ENCODE data around the gene MRPL23. TPM values are rescaled to one million over a fixed set of nuclear protein-coding genes. Genes with fewer than 3 reads are reported as not detected.

MRPL23 gene
- total RNA-seq, 1 experiment from 2014 or later = 98.0 TPM

DNA sequence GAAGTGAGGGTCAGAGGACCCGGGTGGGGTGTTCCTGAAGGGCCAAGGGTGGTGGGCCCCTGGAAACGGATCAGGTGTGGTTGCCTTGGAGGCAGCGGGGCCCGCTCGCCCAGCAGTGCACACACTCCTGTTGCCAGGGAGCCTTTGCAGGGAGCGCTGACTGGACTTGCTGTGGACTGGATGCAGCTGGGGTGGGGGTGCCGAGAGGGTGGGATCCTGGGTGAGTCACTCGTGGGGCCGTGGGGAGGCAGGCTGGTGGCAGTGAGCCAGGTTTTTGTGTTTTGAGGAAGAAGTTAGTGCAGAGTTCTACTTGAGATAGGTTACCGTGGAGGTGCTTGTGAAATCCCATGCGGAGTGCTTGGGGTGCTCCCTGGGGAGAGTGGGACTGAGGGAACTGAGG lies 1.3 kb downstream of the MRPL23 start:
- intact Hi-C loops (cut with micrococcal nuclease) = no loop called here
- BruUV-seq (replicated peaks) = no TSS peak
- ChIA-PET CTCF (interaction anchor here (0.6 to 3.6 kb wide), 13 partner anchors 9 to 876 kb away, joined by 3 to 30 read pairs (median 4); no protein-coding TSS in a partner anchor), POLR2A (interaction anchor here (0.6 to 2.4 kb wide), 5 partner anchors 52 to 811 kb away, joined by 3 to 12 read pairs (median 4); partner anchors contain the start of gene SYT8)
- Mint-ChIP-seq H3K4me3 (ENCODE audit: unreplicated experiment) (no peak overlapping the region), H3K27me3 (ENCODE audit: insufficient read depth, unreplicated experiment) (no peaks in the 10 kb centered on the region), H3K36me3 (ENCODE audit: insufficient read depth, unreplicated experiment) (peaks cover 6% of the 10 kb centered on the region), H3K27ac (ENCODE audit: low read depth, unreplicated experiment) (no peak overlapping the region), H3K4me1 (ENCODE audit: insufficient read depth, unreplicated experiment) (peaks cover 9% of the 10 kb centered on the region), H3K9me3 (ENCODE audit: unreplicated experiment) (no peaks in the 10 kb centered on the region)
- TF ChIP-seq, protein P1, sequence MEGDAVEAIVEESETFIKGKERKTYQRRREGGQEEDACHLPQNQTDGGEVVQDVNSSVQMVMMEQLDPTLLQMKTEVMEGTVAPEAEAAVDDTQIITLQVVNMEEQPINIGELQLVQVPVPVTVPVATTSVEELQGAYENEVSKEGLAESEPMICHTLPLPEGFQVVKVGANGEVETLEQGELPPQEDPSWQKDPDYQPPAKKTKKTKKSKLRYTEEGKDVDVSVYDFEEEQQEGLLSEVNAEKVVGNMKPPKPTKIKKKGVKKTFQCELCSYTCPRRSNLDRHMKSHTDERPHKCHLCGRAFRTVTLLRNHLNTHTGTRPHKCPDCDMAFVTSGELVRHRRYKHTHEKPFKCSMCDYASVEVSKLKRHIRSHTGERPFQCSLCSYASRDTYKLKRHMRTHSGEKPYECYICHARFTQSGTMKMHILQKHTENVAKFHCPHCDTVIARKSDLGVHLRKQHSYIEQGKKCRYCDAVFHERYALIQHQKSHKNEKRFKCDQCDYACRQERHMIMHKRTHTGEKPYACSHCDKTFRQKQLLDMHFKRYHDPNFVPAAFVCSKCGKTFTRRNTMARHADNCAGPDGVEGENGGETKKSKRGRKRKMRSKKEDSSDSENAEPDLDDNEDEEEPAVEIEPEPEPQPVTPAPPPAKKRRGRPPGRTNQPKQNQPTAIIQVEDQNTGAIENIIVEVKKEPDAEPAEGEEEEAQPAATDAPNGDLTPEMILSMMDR (IDR thresholded peaks at IDR 0.05; ENCODE audit: unreplicated experiment) = no peak
- no peak for DNase-seq (ENCODE audit: unreplicated experiment)

- Mint-ChIP-seq H3K4me3 (ENCODE audit: unreplicated experiment) (no peak overlapping the region), H3K36me3 (ENCODE audit: insufficient read depth, unreplicated experiment) (peaks cover under 1% of the 10 kb centered on the region), H3K27me3 (ENCODE audit: insufficient read depth, unreplicated experiment) (no peaks in the 10 kb centered on the region), H3K4me1 (ENCODE audit: insufficient read depth, unreplicated experiment) (no peaks in the 10 kb centered on the region), H3K9me3 (ENCODE audit: unreplicated experiment) (no peaks in the 10 kb centered on the region), H3K27ac (ENCODE audit: low read depth, unreplicated experiment) (no peak overlapping the region)
- CTCF ChIA-PET = interaction anchor here (0.6 to 3.6 kb wide), 10 partner anchors 15 to 1467 kb away, joined by 3 to 30 read pairs (median 6); partner anchors contain the start of gene SYT8
- TF ChIP-seq, protein P1 (IDR thresholded peaks at IDR 0.05; ENCODE audit: unreplicated experiment) = no peak
- POLR2A ChIA-PET = interaction anchor here (0.6 to 2.4 kb wide), 2 partner anchors 202 to 255 kb away, joined by 3 to 8 read pairs; no protein-coding TSS in a partner anchor
- no TSS peak for BruUV-seq (replicated peaks)
- intact Hi-C loops (cut with micrococcal nuclease) = no loop called here
- no peak for DNase-seq (ENCODE audit: unreplicated experiment)
Measured at GRCh38 chr11:1949302-1949701, 2.2 kb downstream of the MRPL23 start.

- Mint-ChIP-seq H3K9me3 (ENCODE audit: unreplicated experiment) (no peaks in the 10 kb centered on the region), H3K27me3 (ENCODE audit: insufficient read depth, unreplicated experiment) (no peaks in the 10 kb centered on the region), H3K27ac (ENCODE audit: low read depth, unreplicated experiment) (no peak overlapping the region), H3K4me3 (ENCODE audit: unreplicated experiment) (no peak overlapping the region), H3K36me3 (ENCODE audit: insufficient read depth, unreplicated experiment) (no peaks in the 10 kb centered on the region), H3K4me1 (ENCODE audit: insufficient read depth, unreplicated experiment) (no peaks in the 10 kb centered on the region)
- BruUV-seq (replicated peaks) = no TSS peak
- TF ChIP-seq, protein P1 (IDR thresholded peaks at IDR 0.05; ENCODE audit: unreplicated experiment) = no peak
- ChIA-PET POLR2A (no interaction called here), CTCF (interaction anchor here (0.6 to 3.6 kb wide), 12 partner anchors 49 to 1468 kb away, joined by 3 to 30 read pairs (median 5); partner anchors contain the start of gene SYT8)
- no peak for DNase-seq (ENCODE audit: unreplicated experiment)
- intact Hi-C loops (cut with micrococcal nuclease) = no loop called here
Measured at GRCh38 chr11:1949922-1950321, 2.8 kb downstream of the MRPL23 start.

DNA sequence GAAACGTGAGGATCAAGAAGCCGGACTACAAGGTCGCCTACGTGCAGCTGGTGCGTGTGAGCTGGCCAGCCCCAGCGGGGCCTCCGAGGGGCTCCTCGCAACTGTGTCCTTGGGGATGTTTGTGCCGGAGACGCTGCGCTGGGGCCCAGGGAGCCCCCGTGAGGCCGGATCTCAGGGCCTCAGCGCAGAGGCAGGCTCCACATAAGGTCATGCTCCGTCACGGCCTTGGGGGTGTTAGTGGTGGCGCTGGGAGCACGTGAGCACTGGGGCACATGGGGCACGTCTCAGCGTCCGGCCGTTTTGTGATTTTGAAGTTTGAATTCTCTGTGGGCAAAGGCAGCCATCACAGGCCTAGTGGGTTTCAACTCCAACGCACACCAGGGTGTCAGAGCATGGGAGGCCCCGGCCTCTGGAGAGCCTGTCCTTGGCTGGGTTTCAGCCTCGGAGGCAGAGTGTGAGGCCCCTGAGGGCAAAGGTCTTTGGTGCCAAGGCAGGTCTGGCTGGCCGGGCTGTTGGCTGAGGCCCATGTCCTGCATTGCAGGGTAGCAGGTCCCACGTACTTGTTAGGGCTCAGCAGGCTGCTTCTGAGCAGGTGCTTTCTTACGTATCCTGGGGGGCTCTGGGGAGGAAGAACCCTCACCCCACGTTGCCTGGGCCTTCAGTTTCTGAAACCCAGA lies 5.8 kb downstream of the MRPL23 start:
- H3K9me3 Mint-ChIP-seq (ENCODE audit: unreplicated experiment) = no peaks in the 10 kb centered on the region
- no peaks in the 10 kb centered on the region for H3K4me1 Mint-ChIP-seq (ENCODE audit: insufficient read depth, unreplicated experiment)
- POLR2A ChIA-PET = no interaction called here
- intact Hi-C loops (cut with micrococcal nuclease) = no loop called here
- no peaks in the 10 kb centered on the region for H3K36me3 Mint-ChIP-seq (ENCODE audit: insufficient read depth, unreplicated experiment)
- H3K27me3 Mint-ChIP-seq (ENCODE audit: insufficient read depth, unreplicated experiment) = no peaks in the 10 kb centered on the region
- H3K4me3 Mint-ChIP-seq (ENCODE audit: unreplicated experiment) = no peak overlapping the region
- DNase-seq (ENCODE audit: unreplicated experiment) = no peak
- TF ChIP-seq, protein P1 (IDR thresholded peaks at IDR 0.05; ENCODE audit: unreplicated experiment) = no peak
- CTCF ChIA-PET = interaction anchor here (1.0 kb wide), 1 partner anchor 259 kb away, joined by 3 read pairs; no protein-coding TSS in a partner anchor
- no TSS peak for BruUV-seq (replicated peaks)
- H3K27ac Mint-ChIP-seq (ENCODE audit: low read depth, unreplicated experiment) = no peak overlapping the region
